Mucosa of gallbladder (tissue), 1 donor: ENCODE results near the gene CTIF. TPM values are rescaled to one million over a fixed set of nuclear protein-coding genes. Genes with fewer than 3 reads are reported as not detected.
A peak's percentile ranks its signal among the peaks of the same experiment; 100 is the strongest.

Experiments used
- DNase-seq: peaks from one replicate; pipeline ENCODE4 v3.0.0-alpha.2; 2020; ENCODE audit warnings: low spot score
- total RNA-seq: library from RNA; stranded (reverse); gene quantifications from one replicate; pipeline ENCODE4 v1.2.1, GENCODE V29; 2021
- donor health status: DM: no; HTN: no; CAD: no.

Gene CTIF
- total RNA-seq, 1 donor from 2014 or later, result 101 TPM

GRCh38 chr18:48751727-48752468 lies 213.1 kb downstream of the CTIF start:
- DNase-seq, result no peak

- DNase-seq, result no peak
These were observed 213.6 kb downstream of the CTIF start for GRCh38 chr18:48752478-48752877.

- no peak for DNase-seq
These were observed 214.1 kb downstream of the CTIF start for GRCh38 chr18:48752928-48753327.

- no peak for DNase-seq
These were observed 214.9 kb downstream of the CTIF start for GRCh38 chr18:48753691-48754090.

GRCh38 chr18:48754559-48754958 lies 215.7 kb downstream of the CTIF start:
- DNase-seq, result no peak

- DNase-seq, result no peak
These were observed 216.2 kb downstream of the CTIF start for GRCh38 chr18:48754993-48755473.

GRCh38 chr18:48756511-48757226 lies 217.8 kb downstream of the CTIF start:
- DNase-seq, result no peak

GRCh38 chr18:48757367-48757766 lies 218.5 kb downstream of the CTIF start:
- DNase-seq, result no peak

GRCh38 chr18:48757906-48758305 lies 219.1 kb downstream of the CTIF start:
- no peak for DNase-seq

GRCh38 chr18:48761582-48761981 lies 222.8 kb downstream of the CTIF start:
- DNase-seq, result no peak

GRCh38 chr18:48762022-48762421 lies 223.2 kb downstream of the CTIF start:
- DNase-seq, result no peak

- DNase-seq, result no peak
These were observed 224.2 kb downstream of the CTIF start for GRCh38 chr18:48762836-48763718.

GRCh38 chr18:48763719-48764100 lies 224.9 kb downstream of the CTIF start:
- DNase-seq, result no peak

GRCh38 chr18:48765053-48765452 lies 226.2 kb downstream of the CTIF start:
- no peak for DNase-seq

GRCh38 chr18:48766026-48766425 lies 227.2 kb downstream of the CTIF start:
- no peak for DNase-seq

GRCh38 chr18:48766487-48766886 lies 227.7 kb downstream of the CTIF start:
- DNase-seq, result no peak

- DNase-seq, result no peak
These were observed 228.4 kb downstream of the CTIF start for GRCh38 chr18:48767090-48767690.

GRCh38 chr18:48769006-48769636 lies 230.3 kb downstream of the CTIF start:
- DNase-seq, result no peak

GRCh38 chr18:48770243-48770642 lies 231.4 kb downstream of the CTIF start:
- no peak for DNase-seq

- peak; percentile 41 for DNase-seq
These were observed 233.0 kb downstream of the CTIF start for GRCh38 chr18:48771641-48772375.

GRCh38 chr18:48772457-48772856 lies 233.6 kb downstream of the CTIF start:
- no peak for DNase-seq
